ENCODE data around the gene HOXC5. TPM values are rescaled to one million over a fixed set of nuclear protein-coding genes. Genes with fewer than 3 reads are reported as not detected.

HOXC5 gene
- total RNA-seq, 1 donor from 2014 or later: not detected

DNA sequence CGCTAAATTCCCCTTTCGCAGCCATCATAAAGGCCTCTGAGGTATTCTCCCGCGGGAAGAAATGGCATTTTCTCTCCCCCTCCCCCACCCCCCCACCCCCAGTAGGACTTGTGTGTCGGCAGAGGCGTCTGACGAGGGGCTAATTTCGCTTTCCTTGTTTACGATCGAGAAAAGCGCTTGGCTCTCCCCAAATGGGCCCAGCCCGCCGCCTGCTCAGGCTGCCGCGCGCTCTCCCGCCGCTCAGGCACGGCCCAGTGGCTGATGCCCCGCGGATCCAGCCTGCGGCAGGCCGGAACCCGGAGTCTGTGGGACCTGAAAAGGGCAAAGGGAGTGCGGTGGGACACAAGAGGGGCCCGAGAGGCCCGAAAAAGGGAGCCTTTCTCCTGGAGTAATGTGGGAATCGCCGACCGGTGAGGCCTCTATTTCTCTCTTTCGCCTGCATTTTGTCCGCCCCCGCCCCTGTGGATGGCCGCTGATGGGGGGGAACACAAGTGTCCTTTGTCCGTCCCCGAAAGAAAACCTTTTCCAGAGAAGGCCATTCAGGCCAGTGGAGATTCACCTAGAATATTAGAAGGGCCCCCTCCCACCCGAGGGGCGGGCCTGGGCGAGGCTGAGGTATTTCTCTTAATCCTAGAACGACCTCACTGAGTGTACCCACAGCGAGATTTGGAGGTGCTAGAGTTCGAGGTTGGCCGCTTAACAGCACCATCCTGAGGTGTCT lies 13.6 kb upstream of the HOXC5 start:
- DNase-seq (ENCODE audit: low read depth, low spot score): no peak

DNA sequence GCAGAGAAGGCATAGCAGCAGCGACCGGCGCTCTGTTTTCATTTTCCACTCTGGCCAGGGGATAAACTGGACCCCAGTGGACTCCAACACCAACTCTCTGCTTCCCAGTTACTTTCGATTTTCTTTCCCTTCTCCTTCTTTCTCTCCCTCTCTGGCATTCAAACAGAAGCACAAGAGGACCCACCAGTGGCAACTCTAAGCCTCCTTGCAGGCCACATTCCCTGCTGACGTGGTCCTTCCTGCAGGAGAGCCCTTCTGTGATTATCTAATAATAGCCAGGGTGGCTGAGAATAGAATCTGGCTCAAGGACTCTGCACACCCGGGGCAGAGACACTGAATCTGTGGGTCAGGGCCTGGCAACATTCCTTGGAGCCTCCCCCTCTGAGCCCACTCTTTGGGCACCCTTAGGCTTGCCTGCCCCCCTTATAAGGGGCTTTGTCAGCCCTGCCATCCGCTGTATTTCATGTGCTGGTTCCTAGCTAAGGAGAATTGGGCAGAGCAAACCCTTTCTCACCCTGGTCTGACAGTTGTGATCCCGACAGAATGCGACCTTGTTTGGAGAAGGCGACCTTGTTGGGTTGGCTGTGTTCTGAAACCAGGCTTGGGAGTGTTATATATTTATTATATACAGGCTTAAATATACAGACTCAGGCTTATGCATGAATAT lies 12.8 kb upstream of the HOXC5 start:
- no peak for DNase-seq (ENCODE audit: low read depth, low spot score)

DNA sequence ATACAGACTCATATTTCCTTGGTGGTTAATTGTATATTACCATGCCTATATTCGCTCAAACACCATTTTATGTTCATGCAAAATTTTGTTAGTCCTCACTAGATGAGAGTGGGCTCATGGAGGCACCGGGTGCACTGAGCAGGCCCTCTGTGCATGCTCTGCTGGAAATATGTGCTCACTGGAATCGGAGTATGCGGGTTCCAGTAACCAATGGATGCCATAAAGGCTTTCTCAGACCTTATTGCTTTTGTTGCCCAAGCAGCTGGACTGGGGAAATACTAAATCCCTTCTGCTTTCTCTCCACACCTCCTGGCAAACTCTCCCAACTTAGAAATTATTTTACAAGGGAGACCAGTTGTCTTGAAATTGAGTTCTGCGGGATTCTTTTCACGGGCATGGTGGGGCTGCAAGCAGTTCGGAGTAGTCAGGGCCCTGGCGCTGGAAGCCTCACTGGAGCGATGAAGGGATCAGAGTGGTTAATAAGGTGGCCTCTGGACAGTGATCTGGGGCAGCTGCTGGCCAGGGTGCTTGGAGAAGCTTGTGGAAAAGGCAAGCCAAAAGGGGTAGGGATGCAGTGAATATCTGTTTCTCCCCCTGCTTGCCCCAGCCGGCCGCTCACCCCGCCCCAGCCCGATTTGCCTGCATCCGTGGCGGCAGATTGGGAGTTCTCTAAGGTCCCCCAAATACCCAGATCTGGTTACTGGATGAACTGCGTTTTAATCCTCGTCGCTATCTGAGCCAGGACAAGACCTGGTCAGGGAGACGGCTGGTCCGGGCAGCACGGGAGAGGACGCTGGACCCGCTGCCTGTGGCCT lies 12.1 kb upstream of the HOXC5 start:
- DNase-seq (ENCODE audit: low read depth, low spot score): no peak

DNA sequence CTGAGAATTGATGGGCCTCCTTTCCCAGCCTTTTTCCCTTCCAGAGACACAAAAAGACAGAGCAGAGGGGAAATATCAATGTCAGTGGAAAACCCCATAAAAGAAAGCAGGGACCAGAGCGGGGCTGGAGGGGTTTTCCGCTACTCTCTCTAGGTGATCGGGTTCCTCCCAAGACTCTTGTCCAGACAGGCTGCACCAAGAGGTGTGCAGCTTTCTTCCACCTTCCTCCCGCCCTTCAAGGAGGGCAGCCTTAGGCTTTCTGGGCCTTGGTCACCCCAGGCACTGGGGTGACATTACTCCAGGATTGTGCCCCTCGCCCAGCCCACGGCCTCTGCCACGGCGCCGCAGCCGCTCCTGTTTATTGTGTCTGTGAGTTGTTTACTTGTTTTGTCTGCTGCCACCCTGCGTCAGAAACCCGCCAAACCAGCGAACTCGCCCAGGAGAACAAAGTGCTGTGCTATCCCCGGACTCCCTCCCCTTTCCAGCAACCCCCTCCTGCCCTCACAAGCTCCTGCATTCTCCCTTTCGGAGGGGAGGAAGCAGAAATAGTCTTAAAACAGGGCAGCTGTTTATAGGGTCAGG lies 11.3 kb upstream of the HOXC5 start:
- no peak for DNase-seq (ENCODE audit: low read depth, low spot score)

DNA sequence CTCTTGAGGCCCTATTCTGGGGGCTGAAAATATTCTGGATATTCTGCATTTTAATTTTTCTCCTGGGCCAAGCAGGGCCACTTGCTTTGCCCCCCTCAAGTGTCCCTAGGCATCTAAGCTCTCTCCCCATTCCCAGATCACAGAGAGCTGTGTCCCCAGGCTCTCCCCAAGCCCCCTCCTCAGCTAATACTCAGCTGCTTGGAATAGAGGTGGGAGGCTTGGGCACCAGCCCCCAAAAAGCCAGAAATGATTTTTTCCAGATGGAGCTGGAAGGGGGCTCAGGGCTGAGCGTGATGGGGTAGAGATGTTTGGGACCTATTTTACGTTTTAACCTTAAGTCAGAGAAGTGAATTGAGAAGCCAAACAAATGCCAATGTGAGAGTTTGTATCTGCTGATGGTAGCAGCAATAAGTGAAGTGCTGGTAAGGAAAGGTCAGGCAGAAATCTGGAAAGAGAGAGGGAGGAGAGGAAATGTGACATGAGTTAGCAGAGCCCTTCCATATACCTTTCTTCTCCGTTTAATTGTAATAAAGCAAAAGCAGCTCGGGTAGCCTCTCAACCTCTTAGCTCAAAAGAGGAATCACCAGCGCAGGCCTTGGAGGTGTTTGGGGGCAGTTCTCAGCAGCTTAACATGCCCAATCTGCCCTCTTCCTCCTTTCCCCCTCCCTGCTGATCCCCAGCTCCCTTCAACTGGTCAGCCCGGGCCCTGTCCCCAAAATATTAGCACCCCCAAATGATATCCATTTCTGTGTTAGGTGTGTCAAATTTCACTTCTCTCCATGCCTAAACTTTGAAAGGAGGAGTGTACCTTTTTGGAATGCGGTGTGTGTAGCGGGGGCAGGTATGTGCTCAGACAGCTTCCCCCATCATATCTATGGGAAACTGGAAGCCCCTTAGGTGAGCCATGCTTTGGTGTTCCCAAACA lies 9.6 kb upstream of the HOXC5 start:
- DNase-seq (ENCODE audit: low read depth, low spot score): no peak

DNA sequence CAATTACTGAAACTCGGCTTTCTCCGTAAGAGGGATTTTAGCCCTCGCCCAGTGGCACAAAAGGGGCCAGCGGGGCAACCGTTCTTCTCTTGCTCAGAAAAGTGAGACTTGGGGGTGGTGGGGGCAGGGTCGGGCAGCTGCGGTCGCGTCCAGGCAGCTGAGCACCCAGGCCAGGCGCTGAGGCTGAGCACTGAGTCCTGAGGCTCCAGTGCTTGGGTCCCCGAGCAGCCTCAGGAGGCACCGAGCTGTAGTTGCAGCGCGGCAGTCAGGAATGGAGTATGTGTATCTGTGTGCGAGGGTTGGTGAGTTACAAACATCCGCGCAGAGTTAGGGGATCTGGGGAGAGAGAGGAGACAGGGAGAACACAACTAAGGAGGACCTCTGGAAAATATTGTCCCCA lies 8.7 kb upstream of the HOXC5 start:
- no peak for DNase-seq (ENCODE audit: low read depth, low spot score)

DNA sequence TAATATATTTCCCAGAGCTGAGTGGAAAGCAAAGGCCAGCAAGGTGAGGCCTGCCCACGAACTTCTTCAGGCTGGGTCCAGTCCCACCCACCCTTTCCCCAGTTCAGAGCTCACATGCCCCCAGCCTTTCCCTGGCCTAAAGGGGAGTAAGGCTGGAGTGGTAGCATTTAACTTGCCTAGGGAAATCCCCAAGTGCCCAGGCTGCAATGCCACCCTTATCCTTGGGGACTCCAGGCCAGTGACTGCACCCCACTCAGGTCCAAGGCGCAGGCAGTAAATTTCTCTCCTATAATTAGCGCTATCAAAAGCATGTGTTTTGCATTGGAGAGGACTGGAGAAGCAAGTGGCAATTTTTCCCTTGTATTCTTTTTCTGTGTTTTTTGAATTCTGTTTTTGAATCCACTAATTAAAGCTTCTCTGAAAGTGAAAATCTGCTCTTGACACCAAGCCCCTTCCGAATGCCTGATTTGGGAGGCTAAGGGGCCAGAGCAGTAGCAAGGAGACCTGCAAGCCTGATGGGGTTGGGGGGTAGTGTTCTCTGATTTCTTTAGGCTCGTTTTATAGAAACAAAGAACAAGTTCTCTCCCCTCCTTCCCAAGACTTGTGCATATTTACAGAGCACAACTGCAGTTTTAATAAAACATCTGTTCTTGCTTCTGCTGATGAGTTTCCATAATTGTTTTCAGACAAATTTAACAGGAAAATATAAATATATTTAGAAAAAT lies 8.1 kb upstream of the HOXC5 start:
- DNase-seq (ENCODE audit: low read depth, low spot score): no peak

DNA sequence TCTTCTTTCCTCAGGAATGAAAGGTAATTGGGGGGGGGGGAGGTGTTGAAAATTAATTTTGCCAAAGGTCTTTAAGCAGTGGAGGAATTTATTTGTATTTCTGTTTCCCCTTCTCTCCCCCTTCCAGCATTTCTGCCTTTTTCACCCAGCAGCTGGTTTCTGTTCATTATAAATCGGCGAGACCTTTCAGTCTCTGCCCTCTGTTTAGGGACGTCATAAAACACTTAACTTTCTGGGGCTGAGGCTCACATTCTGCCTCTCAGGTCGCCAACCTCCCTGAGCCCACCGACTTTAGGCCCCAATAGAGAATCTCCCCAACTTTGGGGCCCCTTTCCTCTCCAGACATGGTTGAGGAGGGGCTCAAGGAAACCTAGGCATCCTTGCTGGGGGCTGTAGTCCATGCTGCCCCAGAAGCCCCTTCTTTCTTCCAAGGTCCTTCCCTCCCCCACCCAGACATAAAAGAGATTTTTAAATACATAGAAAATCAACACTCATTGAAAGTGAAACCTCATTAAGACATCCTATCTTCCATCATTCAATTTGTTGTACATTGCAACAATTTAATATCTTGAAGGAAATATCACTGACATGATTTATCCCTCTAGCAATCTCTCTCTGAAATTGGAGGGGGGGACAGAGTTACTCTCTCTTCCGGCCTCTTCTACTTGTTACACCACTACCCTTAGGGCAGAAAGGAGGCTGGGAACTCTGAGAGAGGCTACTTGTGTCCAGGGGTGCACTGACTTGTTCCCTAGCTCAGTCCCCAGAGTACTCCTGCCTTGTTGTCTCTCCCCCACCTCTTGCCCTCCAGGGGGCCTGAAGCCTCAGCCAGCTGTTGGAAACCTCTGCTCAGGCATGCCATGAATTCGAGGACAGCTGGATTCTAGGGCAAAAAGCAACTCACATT lies 7.1 kb upstream of the HOXC5 start:
- no peak for DNase-seq (ENCODE audit: low read depth, low spot score)

DNA sequence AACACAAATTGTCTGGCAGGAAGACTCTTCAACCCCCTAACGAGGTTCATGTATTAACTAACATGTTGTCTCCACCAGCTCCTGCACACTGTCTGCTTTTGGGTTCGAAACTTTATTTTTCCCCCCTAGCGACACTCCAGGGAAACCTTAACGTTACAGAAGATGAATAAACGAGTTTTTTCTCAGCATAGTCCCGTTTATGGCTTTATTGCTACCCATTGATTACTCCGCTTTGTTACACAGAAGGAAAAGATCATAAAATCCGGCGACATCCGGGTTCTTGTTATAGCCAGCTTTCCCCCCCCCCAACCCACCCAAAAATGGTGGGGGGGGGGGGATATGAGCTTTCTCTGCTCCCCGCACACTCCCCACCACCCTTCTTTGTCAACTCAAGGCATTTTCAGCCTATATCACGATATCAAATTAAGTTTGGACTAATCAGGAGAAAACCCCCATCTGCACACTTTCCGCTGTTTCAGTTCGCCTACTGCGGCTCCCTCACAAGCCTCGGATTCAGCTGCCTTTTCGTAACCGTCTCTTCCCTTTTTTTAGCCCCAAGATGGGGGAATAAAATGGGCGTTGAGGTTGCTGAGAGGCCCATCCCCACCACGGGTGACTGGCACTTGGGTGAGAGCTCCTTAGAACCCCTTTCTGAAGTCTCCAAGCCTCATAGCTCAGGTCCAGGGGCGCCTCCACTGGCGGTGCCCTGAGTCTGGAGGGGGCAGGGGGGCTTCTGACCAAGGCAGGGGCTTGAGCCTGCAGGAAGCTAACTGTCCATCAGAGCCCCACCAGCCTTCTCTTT lies 6.0 kb upstream of the HOXC5 start:
- no peak for DNase-seq (ENCODE audit: low read depth, low spot score)

DNA sequence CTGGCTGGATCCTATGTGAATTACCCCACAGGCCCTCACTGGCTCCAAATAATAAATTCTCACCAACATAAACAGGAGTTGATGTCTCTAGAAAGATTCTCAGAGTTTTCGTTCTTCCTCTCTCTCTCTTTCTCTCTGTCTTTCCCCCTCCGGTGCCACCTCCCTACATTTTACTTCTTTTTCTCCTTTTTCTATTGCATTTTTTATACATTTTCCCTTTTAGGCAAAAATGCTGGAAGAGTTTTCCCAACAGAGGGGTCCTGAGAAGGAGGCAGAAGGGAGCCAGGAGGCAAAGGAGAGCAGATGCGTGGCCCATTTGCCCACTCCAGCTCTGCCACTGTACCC lies 5.4 kb upstream of the HOXC5 start:
- DNase-seq (ENCODE audit: low read depth, low spot score): no peak

DNA sequence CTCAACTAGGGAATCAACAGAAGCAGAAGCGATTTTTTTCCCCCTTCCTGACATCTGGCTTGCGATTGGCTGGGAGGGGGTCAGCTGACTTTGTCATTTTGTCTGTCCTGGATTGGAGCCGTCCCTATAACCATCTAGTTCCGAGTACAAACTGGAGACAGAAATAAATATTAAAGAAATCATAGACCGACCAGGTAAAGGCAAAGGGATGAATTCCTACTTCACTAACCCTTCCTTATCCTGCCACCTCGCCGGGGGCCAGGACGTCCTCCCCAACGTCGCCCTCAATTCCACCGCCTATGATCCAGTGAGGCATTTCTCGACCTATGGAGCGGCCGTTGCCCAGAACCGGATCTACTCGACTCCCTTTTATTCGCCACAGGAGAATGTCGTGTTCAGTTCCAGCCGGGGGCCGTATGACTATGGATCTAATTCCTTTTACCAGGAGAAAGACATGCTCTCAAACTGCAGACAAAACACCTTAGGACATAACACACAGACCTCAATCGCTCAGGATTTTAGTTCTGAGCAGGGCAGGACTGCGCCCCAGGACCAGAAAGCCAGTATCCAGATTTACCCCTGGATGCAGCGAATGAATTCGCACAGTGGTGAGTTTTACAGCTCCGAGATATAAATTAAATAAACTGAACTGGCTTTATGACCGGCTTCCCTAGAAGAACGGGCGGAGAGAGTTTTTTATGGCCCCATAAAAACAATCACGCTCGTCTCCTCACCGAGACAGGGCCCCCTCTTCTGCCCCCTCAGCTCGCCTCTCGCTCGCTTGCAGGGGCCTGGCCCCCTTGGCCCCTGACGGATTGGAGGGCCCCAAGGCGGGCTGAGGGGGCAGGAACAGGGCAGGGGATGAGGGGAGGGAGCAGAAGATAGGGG lies 4.3 kb upstream of the HOXC5 start, which contains the start of gene HOXC6:
HOXC6 (plus strand) TSS at position 127 of the 888 bp plus-strand sequence; CDS start at position 209, 82 bp downstream.
- no peak for DNase-seq (ENCODE audit: low read depth, low spot score)

DNA sequence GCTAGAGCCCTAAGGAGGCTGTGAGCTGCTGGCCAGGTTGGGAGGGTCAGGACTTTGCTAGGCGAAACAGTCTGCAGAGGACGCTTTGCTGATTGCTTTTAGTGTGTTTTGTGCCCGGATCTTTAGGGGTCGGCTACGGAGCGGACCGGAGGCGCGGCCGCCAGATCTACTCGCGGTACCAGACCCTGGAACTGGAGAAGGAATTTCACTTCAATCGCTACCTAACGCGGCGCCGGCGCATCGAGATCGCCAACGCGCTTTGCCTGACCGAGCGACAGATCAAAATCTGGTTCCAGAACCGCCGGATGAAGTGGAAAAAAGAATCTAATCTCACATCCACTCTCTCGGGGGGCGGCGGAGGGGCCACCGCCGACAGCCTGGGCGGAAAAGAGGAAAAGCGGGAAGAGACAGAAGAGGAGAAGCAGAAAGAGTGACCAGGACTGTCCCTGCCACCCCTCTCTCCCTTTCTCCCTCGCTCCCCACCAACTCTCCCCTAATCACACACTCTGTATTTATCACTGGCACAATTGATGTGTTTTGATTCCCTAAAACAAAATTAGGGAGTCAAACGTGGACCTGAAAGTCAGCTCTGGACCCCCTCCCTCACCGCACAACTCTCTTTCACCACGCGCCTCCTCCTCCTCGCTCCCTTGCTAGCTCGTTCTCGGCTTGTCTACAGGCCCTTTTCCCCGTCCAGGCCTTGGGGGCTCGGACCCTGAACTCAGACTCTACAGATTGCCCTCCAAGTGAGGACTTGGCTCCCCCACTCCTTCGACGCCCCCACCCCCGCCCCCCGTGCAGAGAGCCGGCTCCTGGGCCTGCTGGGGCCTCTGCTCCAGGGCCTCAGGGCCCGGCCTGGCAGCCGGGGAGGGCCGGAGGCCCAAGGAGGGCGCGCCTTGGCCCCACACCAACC lies 3.1 kb upstream of the HOXC5 start:
- no peak for DNase-seq (ENCODE audit: low read depth, low spot score)

DNA sequence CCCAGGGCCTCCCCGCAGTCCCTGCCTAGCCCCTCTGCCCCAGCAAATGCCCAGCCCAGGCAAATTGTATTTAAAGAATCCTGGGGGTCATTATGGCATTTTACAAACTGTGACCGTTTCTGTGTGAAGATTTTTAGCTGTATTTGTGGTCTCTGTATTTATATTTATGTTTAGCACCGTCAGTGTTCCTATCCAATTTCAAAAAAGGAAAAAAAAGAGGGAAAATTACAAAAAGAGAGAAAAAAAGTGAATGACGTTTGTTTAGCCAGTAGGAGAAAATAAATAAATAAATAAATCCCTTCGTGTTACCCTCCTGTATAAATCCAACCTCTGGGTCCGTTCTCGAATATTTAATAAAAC lies 2.4 kb upstream of the HOXC5 start:
- no peak for DNase-seq (ENCODE audit: low read depth, low spot score)

DNA sequence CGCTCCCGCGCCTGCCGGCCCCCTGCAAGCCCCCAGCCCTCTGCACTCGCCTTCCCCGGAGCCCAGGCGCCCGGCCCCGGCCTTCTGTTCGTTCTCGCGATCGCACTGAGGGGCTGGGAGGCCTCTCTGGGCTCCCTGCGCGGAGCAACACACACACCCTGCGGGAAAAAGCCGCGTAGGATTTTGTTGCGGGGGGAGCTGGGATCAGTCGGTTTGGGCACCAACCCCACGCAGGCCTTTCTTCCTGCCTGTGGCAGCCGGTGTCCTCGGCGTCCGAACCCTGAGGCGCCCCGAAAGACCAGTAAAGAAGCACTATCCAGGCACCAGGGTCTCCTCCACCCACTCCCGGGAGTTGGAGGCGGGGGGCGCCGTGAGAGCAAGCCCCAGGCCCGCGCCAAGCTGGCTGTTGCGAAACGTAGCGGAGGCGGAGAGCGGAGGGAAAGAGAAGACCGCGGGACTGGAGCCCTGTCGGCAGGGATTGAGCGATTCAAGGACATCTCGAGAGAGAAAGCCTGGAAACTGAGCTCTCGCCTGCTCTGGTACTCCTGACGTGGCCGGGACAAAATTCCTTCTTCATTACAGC lies 1.9 kb upstream of the HOXC5 start:
- DNase-seq (ENCODE audit: low read depth, low spot score): no peak

DNA sequence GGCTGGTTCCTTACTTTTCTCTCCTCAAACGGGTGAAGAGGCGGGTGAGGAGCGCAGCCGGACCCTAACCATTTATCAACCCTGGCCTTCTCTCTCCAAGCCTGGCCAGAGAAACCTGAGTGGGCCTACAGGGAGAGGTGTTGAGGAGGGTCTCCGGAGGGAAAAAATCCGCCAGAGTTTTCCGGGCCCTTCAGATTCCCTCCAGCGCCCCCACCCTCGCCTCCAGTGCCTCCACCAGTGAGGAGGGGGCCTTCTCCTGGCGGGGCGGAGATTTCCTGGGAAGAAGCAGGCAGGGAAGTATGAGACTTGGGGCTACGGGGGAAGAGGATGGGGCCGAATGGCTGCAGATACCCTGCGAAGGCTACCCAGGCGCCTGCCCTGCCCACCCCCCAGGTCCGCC lies 1.4 kb upstream of the HOXC5 start:
- DNase-seq (ENCODE audit: low read depth, low spot score): no peak

DNA sequence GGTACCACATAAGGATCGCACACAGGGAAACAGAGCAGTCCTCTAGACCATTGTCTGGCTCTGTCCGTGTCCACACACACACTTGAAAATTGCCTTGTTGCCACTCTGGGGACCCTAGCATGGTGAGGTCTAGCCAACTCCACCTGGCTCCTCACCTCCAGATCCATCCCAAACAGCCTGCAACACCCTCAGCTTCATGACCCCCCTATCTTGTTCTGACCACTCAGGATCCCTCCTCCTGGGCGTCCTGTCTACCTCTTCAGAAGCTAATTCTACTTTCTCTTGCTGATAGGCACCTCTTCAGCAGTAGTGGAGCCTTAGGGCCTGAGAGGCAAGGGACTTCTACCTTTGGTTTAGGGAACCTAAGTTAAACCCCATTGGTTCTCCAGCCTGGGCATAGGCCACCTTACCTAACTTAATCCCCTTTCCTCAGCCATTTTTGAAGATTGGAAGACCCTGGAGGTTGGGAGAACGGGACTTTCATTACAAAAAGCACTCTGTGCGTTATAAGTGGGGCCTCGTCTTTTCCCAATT lies 697 bp upstream of the HOXC5 start:
- DNase-seq (ENCODE audit: low read depth, low spot score): no peak
